ENCODE measurements around the gene CCL22.
"Not testable (repeated sequence)": the region's sequence is repeated elsewhere in the genome, so short reads cannot be mapped to it uniquely, and the experiment has no call there.

Gene CCL22

GRCh38 chr16:57348327-57348726 lies 10.3 kb upstream of the CCL22 start:
- DNase-seq: no peak

- DNase-seq: no peak
Observed at GRCh38 chr16:57349212-57350031, 9.2 kb upstream of the CCL22 start.

GRCh38 chr16:57352636-57353047 lies 5.9 kb upstream of the CCL22 start:
- no peak for DNase-seq

GRCh38 chr16:57354311-57354710 lies 4.3 kb upstream of the CCL22 start:
- no peak for DNase-seq

- DNase-seq: no peak
Observed at GRCh38 chr16:57355898-57356414, 2.6 kb upstream of the CCL22 start.

- DNase-seq: no peak
Observed at GRCh38 chr16:57356547-57356946, 2.0 kb upstream of the CCL22 start.

GRCh38 chr16:57357330-57358085 lies 1.1 kb upstream of the CCL22 start:
- no peak for DNase-seq

- DNase-seq: no peak
Observed at GRCh38 chr16:57358086-57358420, 530 bp upstream of the CCL22 start.

GRCh38 chr16:57360321-57360935 lies 1.8 kb downstream of the CCL22 start:
- no peak for DNase-seq

- DNase-seq: no peak
Observed at GRCh38 chr16:57361404-57361803, 2.8 kb downstream of the CCL22 start.

- DNase-seq: no peak
Observed at GRCh38 chr16:57364143-57364542, 5.6 kb downstream of the CCL22 start.

- no peak for DNase-seq
Observed at GRCh38 chr16:57366544-57367040, 8.0 kb downstream of the CCL22 start.

- DNase-seq: no peak
Observed at GRCh38 chr16:57367116-57367752, 8.7 kb downstream of the CCL22 start.

- no peak for DNase-seq
Observed at GRCh38 chr16:57371494-57372371, 13.2 kb downstream of the CCL22 start.

- DNase-seq: no peak
Observed at GRCh38 chr16:57372372-57373116, 14.0 kb downstream of the CCL22 start, which contains the start of gene CX3CL1. CX3CL1 (plus strand) TSS chr16:57372490; CDS start chr16:57372569, 79 bp downstream.

- DNase-seq: no peak
Observed at GRCh38 chr16:57373117-57373947, 14.7 kb downstream of the CCL22 start.

- no peak for DNase-seq
Observed at GRCh38 chr16:57374067-57374534, 15.5 kb downstream of the CCL22 start.

GRCh38 chr16:57374925-57375465 lies 16.4 kb downstream of the CCL22 start:
- not testable (repeated sequence) for DNase-seq

- no peak for DNase-seq
Observed at GRCh38 chr16:57376313-57376818, 17.8 kb downstream of the CCL22 start.

Measured in CD4-positive, alpha-beta T cell treated with Interleukin-10 for 1 hour (primary cell).